Hepatocyte (in vitro differentiated cells): ENCODE results near the gene CASKIN2.

ENCODE experiments used
- CTCF ChIP-seq: fragments of 200-600 bp; sonication (generic); IDR thresholded peaks from 2 replicates; pipeline ENCODE4 v1.5.1; 2016; ENCODE audit warnings: antibody characterized with exemption, mild to moderate bottlenecking; ENCODE audit not compliant: poor library complexity
- EZH2 ChIP-seq: fragments of 200-600 bp; sonication (generic); IDR thresholded peaks from 2 replicates; pipeline ENCODE4 v1.6.1; 2016; ENCODE audit warnings: antibody characterized with exemption, mild to moderate bottlenecking, borderline replicate concordance

GRCh38 chr17:75512926-75513640 lies 2.3 kb downstream of the CASKIN2 start:
- TF ChIP-seq CTCF (no peak), EZH2 (no peak)
